Left ventricle myocardium inferior (tissue), 1 donor: ENCODE measurements around the gene NDST1. TPM values are rescaled to one million over a fixed set of nuclear protein-coding genes. Genes with fewer than 3 reads are reported as not detected.

Experiments used
- DNase-seq: peaks from one replicate; pipeline ENCODE4 v3.0.0-alpha.2; 2020
- H3K27ac ChIP-seq: fragments of 200-600 bp; replicated peaks from 2 replicates; pipeline ENCODE4 v1.8.0; 2021
- H3K27me3 ChIP-seq: fragments of 200-600 bp; 2 replicates; pipeline ENCODE4 v1.8.0; 2021; ENCODE audit warnings: low read depth
- H3K36me3 ChIP-seq: fragments of 200-600 bp; 2 replicates; pipeline ENCODE4 v1.8.0; 2021
- H3K4me1 ChIP-seq: fragments of 200-600 bp; 2 replicates; pipeline ENCODE4 v1.8.0; 2021
- H3K4me3 ChIP-seq: fragments of 200-600 bp; 2 replicates; pipeline ENCODE4 v1.8.0; 2021; ENCODE audit warnings: mild to moderate bottlenecking, moderate library complexity
- H3K9me3 ChIP-seq: fragments of 200-600 bp; replicated peaks from 2 replicates; pipeline ENCODE4 v1.8.0; 2021
- intact Hi-C: fragments of 100-400 bp; cut with micrococcal nuclease; formaldehyde crosslinking; loops from one replicate; pipeline ENCODE4 v1.11.0; 2022
- total RNA-seq: library from RNA; stranded (reverse); fragmentation: NEBNext Ultra II Directional; extraction: Animal tissue kit (Norgen Biotek cat#: 25700); gene quantifications from one replicate; pipeline ENCODE4 v1.2.1, GENCODE V29; 2021
- TF ChIP-seq, protein P1 (sequence below): fragments of 200-600 bp; IDR thresholded peaks from 2 replicates; pipeline ENCODE4 v1.8.0; 2021; ENCODE audit warnings: antibody characterized with exemption, mild to moderate bottlenecking, borderline replicate concordance
- donor health status: DM: no; HTN: yes; CAD: no; lungs with severe emphysema.

NDST1 gene
- total RNA-seq, 1 donor from 2014 or later = 58.9 TPM

DNA sequence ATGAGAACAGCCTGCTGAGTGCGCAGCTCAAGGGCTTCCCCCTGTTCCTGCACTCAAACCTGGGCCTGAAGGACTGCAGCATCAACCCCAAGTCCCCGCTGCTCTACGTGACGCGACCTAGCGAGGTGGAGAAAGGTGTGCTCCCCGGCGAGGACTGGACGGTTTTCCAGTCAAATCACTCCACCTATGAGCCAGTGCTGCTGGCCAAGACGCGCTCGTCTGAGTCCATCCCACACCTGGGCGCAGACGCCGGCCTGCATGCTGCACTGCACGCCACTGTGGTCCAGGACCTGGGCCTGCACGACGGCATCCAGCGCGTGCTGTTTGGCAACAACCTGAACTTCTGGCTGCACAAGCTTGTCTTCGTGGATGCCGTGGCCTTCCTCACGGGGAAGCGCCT is 19.9 kb downstream of the NDST1 start:
- H3K27me3 ChIP-seq = no peaks in the 10 kb centered on the region
- H3K27ac ChIP-seq = no peak overlapping the region
- intact Hi-C loops = no loop called here
- H3K4me1 ChIP-seq = peaks cover 97% of the 10 kb centered on the region
- H3K4me3 ChIP-seq = no peak overlapping the region
- no peak for DNase-seq
- H3K9me3 ChIP-seq = no peaks in the 10 kb centered on the region
- H3K36me3 ChIP-seq = peaks cover 34% of the 10 kb centered on the region
- TF ChIP-seq, protein P1, sequence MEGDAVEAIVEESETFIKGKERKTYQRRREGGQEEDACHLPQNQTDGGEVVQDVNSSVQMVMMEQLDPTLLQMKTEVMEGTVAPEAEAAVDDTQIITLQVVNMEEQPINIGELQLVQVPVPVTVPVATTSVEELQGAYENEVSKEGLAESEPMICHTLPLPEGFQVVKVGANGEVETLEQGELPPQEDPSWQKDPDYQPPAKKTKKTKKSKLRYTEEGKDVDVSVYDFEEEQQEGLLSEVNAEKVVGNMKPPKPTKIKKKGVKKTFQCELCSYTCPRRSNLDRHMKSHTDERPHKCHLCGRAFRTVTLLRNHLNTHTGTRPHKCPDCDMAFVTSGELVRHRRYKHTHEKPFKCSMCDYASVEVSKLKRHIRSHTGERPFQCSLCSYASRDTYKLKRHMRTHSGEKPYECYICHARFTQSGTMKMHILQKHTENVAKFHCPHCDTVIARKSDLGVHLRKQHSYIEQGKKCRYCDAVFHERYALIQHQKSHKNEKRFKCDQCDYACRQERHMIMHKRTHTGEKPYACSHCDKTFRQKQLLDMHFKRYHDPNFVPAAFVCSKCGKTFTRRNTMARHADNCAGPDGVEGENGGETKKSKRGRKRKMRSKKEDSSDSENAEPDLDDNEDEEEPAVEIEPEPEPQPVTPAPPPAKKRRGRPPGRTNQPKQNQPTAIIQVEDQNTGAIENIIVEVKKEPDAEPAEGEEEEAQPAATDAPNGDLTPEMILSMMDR = no peak

DNA sequence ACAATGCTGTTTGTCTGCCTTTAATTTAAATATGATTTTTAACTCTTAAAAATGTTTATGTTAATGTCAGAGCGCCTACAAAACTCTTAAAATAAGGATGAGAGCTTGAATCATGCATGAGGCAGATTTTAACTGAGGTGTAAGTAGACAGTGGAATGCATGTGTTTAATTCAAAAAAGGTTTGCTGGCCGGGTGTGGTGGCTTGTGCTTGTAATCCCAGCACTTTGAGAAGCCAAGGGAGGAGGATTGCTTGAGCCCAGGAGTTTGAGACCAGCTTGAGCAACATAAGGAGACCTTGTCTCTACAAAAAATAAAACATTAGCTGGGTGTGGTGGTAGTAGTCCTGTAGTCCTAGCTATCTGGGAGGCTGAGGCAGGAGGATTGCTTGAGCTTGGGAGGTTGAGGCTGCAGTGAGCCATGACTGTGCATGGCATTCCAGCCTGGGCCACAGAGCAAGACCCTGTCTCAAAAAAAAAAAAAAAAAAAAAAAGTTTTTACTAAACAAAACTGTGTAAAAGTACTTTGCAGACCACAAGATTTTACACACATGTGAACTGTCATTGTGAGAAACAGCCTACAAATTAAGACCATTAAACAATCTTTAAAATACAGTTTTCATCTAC is 21.1 kb downstream of the NDST1 start:
- intact Hi-C loops = no loop called here

GRCh38 chr5:150529555-150529954 is 21.6 kb downstream of the NDST1 start:
- Histone ChIP-seq H3K4me1 (peaks cover 90% of the 10 kb centered on the region), H3K9me3 (no peaks in the 10 kb centered on the region), H3K36me3 (peaks cover 50% of the 10 kb centered on the region), H3K27ac (peak overlapping the region; percentile 52), H3K4me3 (no peak overlapping the region), H3K27me3 (no peaks in the 10 kb centered on the region)
- intact Hi-C loops = no loop called here
- TF ChIP-seq, protein P1 = no peak
- DNase-seq = no peak

More for the DNA sequence above, 21.1 kb downstream of the NDST1 start:
- Histone ChIP-seq H3K4me3 (no peak overlapping the region), H3K9me3 (no peaks in the 10 kb centered on the region), H3K36me3 (peaks cover 45% of the 10 kb centered on the region), H3K27me3 (no peaks in the 10 kb centered on the region), H3K4me1 (peaks cover 95% of the 10 kb centered on the region), H3K27ac (peak overlapping the region; percentile 52)
- no peak for DNase-seq
- TF ChIP-seq, protein P1 = no peak

DNA sequence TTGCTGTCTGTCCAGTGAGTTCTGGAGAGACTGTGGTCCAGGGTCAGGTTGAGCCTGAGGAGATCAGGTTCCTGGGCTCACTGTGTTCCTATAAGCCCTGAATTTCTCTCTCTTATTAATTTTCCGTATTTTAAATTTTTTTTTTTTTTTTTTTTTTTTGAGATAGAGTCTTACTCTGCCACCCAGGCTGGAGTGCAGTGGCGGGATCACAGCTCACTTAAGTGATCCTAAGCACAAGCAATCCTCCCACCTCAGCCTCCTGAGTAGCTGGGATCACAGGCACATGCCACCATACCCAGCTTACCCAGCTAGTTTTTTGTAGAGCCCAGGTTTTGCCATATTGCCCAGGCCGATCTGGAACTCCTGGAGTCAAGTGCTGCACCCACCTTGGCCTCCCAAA is 22.5 kb downstream of the NDST1 start:
- TF ChIP-seq, protein P1 = no peak
- no peak for DNase-seq
- peaks cover 59% of the 10 kb centered on the region for H3K36me3 ChIP-seq
- no peaks in the 10 kb centered on the region for H3K9me3 ChIP-seq
- H3K4me3 ChIP-seq = no peak overlapping the region
- H3K27me3 ChIP-seq = no peaks in the 10 kb centered on the region
- intact Hi-C loops = no loop called here
- peak overlapping the region; percentile 52 for H3K27ac ChIP-seq
- peaks cover 81% of the 10 kb centered on the region for H3K4me1 ChIP-seq

DNA sequence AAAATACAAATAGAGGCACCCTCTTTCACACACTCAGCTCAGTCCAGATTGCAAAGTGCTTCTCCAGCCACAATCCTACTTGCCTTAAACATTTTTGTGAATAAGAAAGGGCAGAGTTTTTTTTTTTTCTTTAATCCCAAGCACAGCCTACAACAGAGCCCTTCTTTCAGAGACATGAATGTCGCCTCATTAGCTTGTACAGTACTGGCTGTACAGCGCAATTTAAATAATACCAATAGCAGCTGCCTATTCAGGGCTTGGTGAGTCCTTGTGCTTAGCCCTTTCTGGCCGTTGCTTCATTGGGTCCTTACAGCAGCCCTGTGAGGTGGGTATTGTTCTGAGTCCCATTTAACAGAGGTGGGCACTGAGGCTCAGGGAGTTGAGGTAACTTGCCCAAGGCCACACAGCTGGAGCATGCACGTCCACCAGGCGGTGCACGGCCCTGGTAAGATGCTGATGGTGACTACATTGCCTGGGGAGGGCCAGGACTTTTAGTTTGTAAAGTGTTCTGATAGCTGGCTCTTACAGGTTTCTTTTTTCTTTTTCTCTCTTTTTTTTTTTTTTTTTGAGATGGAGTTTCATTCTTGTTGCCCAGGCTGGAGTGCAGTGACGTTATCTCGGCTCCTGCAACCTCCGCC is 23.1 kb downstream of the NDST1 start:
- H3K36me3 ChIP-seq = peaks cover 66% of the 10 kb centered on the region
- intact Hi-C loops = no loop called here
- no peak overlapping the region for H3K27ac ChIP-seq

More for the DNA sequence above, 23.1 kb downstream of the NDST1 start:
- H3K27me3 ChIP-seq = no peaks in the 10 kb centered on the region
- TF ChIP-seq, protein P1 = no peak
- H3K4me1 ChIP-seq = peaks cover 75% of the 10 kb centered on the region
- DNase-seq = no peak
- no peak overlapping the region for H3K4me3 ChIP-seq
- H3K9me3 ChIP-seq = no peaks in the 10 kb centered on the region
